ENCODE data around the gene EMC8. TPM values are rescaled to one million over a fixed set of nuclear protein-coding genes. Genes with fewer than 3 reads are reported as not detected.

EMC8 gene
- total and polyA plus RNA-seq, 4 donors: 14.5 to 23.0 (median 19.0) TPM

GRCh38 chr16:85765211-85765610 lies 34.1 kb downstream of the EMC8 start:
- DNase-seq (no peak), ATAC-seq (ENCODE audit: low FRiP score) (no peak)
- intact Hi-C loops (cut with DNase I): no loop called here
- Histone ChIP-seq H3K9me3 (ENCODE audit: control insufficient read depth, low read length) (no peaks in the 10 kb centered on the region), H3K4me3 (ENCODE audit: low read length in 2 of 2) (no peak overlapping the region), H3K27me3 (ENCODE audit: control insufficient read depth in 1 of 2, insufficient read depth in 2 of 2, low read length in 1 of 2) (no peaks in the 10 kb centered on the region), H3K27ac (ENCODE audit: low read depth in 1 of 2, low read length in 2 of 2) (no peak overlapping the region), H3K4me1 (ENCODE audit: control insufficient read depth in 1 of 2, insufficient read depth in 2 of 2, low read length in 2 of 2) (no peaks in the 10 kb centered on the region), H3K36me3 (ENCODE audit: control insufficient read depth in 1 of 2, insufficient read depth in 2 of 2, low read length in 1 of 2) (no peaks in the 10 kb centered on the region)
- 58 to 61% methylated on average over 8 of the region's 8 CpGs for WGBS, 2 donors

GRCh38 chr16:85763616-85764015 lies 35.7 kb downstream of the EMC8 start:
- intact Hi-C loops (cut with DNase I): no loop called here
- ATAC-seq (ENCODE audit: low FRiP score): no peak

GRCh38 chr16:85762970-85763369 lies 36.4 kb downstream of the EMC8 start:
- Histone ChIP-seq H3K27me3 (ENCODE audit: control insufficient read depth in 1 of 2, insufficient read depth in 2 of 2, low read length in 1 of 2) (no peaks in the 10 kb centered on the region), H3K27ac (ENCODE audit: low read depth in 1 of 2, low read length in 2 of 2) (no peak overlapping the region), H3K36me3 (ENCODE audit: control insufficient read depth in 1 of 2, insufficient read depth in 2 of 2, low read length in 1 of 2) (no peaks in the 10 kb centered on the region), H3K9me3 (ENCODE audit: control insufficient read depth, low read length) (no peaks in the 10 kb centered on the region), H3K4me3 (ENCODE audit: low read length in 2 of 2) (no peak overlapping the region), H3K4me1 (ENCODE audit: control insufficient read depth in 1 of 2, insufficient read depth in 2 of 2, low read length in 2 of 2) (no peaks in the 10 kb centered on the region)
- WGBS, 2 donors: 71% methylated on average over 12 of the region's 12 CpGs
- intact Hi-C loops (cut with DNase I): no loop called here
- DNase-seq (no peak), ATAC-seq (ENCODE audit: low FRiP score) (no peak)

More at GRCh38 chr16:85763616-85764015, 35.7 kb downstream of the EMC8 start:
- Histone ChIP-seq H3K4me1 (ENCODE audit: control insufficient read depth in 1 of 2, insufficient read depth in 2 of 2, low read length in 2 of 2) (no peaks in the 10 kb centered on the region), H3K27me3 (ENCODE audit: control insufficient read depth in 1 of 2, insufficient read depth in 2 of 2, low read length in 1 of 2) (no peaks in the 10 kb centered on the region), H3K4me3 (ENCODE audit: low read length in 2 of 2) (no peak overlapping the region), H3K9me3 (ENCODE audit: control insufficient read depth, low read length) (no peaks in the 10 kb centered on the region), H3K36me3 (ENCODE audit: control insufficient read depth in 1 of 2, insufficient read depth in 2 of 2, low read length in 1 of 2) (no peaks in the 10 kb centered on the region), H3K27ac (ENCODE audit: low read depth in 1 of 2, low read length in 2 of 2) (no peak overlapping the region)
- WGBS, 2 donors: 87 to 91% methylated on average over 2 of the region's 2 CpGs
- DNase-seq: no peak

DNA sequence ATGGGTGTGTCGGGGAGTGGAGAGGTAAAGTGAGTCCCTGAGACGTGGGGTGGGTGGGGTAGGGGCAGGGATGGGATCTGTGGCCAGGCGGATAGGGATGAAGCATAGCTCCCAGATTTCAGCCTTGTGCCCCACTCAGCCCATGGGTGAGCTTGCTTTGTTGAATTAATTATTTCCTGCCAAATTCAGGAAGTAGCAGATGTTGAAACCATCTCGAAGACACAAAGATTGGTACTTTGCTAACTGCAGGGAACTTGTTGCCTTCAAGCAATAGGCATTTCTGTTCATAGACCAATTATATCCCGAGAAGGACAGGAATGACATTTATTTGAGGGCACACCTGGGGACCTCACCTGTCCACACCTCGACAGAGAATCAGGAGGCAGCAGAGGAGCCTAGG lies 37.5 kb downstream of the EMC8 start:
- Histone ChIP-seq H3K4me1 (ENCODE audit: control insufficient read depth in 1 of 2, insufficient read depth in 2 of 2, low read length in 2 of 2) (no peaks in the 10 kb centered on the region), H3K4me3 (ENCODE audit: low read length in 2 of 2) (no peak overlapping the region), H3K27me3 (ENCODE audit: control insufficient read depth in 1 of 2, insufficient read depth in 2 of 2, low read length in 1 of 2) (no peaks in the 10 kb centered on the region), H3K36me3 (ENCODE audit: control insufficient read depth in 1 of 2, insufficient read depth in 2 of 2, low read length in 1 of 2) (no peaks in the 10 kb centered on the region), H3K27ac (ENCODE audit: low read depth in 1 of 2, low read length in 2 of 2) (no peak overlapping the region), H3K9me3 (ENCODE audit: control insufficient read depth, low read length) (no peaks in the 10 kb centered on the region)
- DNase-seq: no peak
- 75 to 77% methylated on average over 6 of the region's 6 CpGs for WGBS, 2 donors
- intact Hi-C loops (cut with DNase I): no loop called here
- ATAC-seq (ENCODE audit: low FRiP score): no peak

DNA sequence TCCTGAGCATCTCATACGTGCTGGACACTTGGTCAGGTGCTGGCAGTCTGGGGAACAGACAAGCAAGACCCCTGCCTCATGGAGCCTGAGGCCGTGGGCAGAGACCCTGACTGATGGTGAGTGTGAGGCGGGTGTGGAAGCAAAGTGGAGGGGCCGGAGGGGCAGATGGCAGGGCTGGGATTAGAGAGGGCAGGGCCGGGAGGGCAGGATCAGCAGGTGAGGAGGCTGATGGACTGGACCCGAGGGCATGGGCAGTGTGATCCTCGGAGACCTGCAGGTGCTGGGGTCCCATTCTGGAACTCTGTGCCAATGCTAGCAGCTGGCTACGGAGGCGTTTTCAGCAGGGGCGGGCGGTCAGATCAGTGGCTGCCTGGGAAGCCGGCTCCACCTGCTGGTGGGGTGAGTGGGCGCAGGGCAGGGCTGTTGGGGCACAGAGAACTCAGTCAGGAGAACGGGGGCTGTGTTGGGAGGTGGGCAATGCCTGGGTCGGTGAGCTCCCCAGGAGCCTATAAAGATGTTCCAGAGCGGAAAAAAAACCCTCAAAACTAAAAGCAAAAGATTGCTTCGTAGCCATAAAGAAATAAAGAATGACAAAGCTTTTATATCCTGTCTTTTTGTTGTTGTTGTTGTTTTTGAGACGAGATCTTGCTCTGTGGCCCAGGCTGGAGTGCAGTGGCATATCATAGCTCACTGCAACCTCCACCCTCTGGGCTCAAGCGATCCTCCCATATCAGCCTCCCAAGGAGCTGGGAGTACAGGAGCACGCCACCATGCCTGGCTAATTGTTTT lies 39.5 kb downstream of the EMC8 start:
- no peaks in the 10 kb centered on the region for H3K27me3 ChIP-seq (ENCODE audit: control insufficient read depth in 1 of 2, insufficient read depth in 2 of 2, low read length in 1 of 2)
- DNase-seq (no peak), ATAC-seq (ENCODE audit: low FRiP score) (no peak)
- no peak overlapping the region for H3K27ac ChIP-seq (ENCODE audit: low read depth in 1 of 2, low read length in 2 of 2)
- no peaks in the 10 kb centered on the region for H3K9me3 ChIP-seq (ENCODE audit: control insufficient read depth, low read length)
- no peaks in the 10 kb centered on the region for H3K4me1 ChIP-seq (ENCODE audit: control insufficient read depth in 1 of 2, insufficient read depth in 2 of 2, low read length in 2 of 2)
- H3K36me3 ChIP-seq (ENCODE audit: control insufficient read depth in 1 of 2, insufficient read depth in 2 of 2, low read length in 1 of 2): no peaks in the 10 kb centered on the region
- intact Hi-C loops (cut with DNase I): no loop called here
- H3K4me3 ChIP-seq (ENCODE audit: low read length in 2 of 2): no peak overlapping the region
- WGBS, 2 donors: 68 to 71% methylated on average over 20 of the region's 20 CpGs

GRCh38 chr16:85759136-85759535 lies 40.2 kb downstream of the EMC8 start:
- Histone ChIP-seq H3K36me3 (ENCODE audit: control insufficient read depth in 1 of 2, insufficient read depth in 2 of 2, low read length in 1 of 2) (no peaks in the 10 kb centered on the region), H3K27ac (ENCODE audit: low read depth in 1 of 2, low read length in 2 of 2) (no peak overlapping the region), H3K4me1 (ENCODE audit: control insufficient read depth in 1 of 2, insufficient read depth in 2 of 2, low read length in 2 of 2) (no peaks in the 10 kb centered on the region), H3K9me3 (ENCODE audit: control insufficient read depth, low read length) (no peaks in the 10 kb centered on the region), H3K4me3 (ENCODE audit: low read length in 2 of 2) (no peak overlapping the region), H3K27me3 (ENCODE audit: control insufficient read depth in 1 of 2, insufficient read depth in 2 of 2, low read length in 1 of 2) (no peaks in the 10 kb centered on the region)
- DNase-seq: no peak
- intact Hi-C loops (cut with DNase I): no loop called here
- 58 to 67% methylated on average over 16 of the region's 16 CpGs for WGBS, 2 donors
- ATAC-seq (ENCODE audit: low FRiP score): no peak

GRCh38 chr16:85757341-85757822 lies 42.0 kb downstream of the EMC8 start:
- H3K27me3 ChIP-seq (ENCODE audit: control insufficient read depth in 1 of 2, insufficient read depth in 2 of 2, low read length in 1 of 2): no peaks in the 10 kb centered on the region
- WGBS, 2 donors: 67 to 69% methylated on average over 7 of the region's 7 CpGs
- DNase-seq (no peak), ATAC-seq (ENCODE audit: low FRiP score) (no peak)
- H3K9me3 ChIP-seq (ENCODE audit: control insufficient read depth, low read length): no peaks in the 10 kb centered on the region
- H3K36me3 ChIP-seq (ENCODE audit: control insufficient read depth in 1 of 2, insufficient read depth in 2 of 2, low read length in 1 of 2): no peaks in the 10 kb centered on the region
- H3K4me1 ChIP-seq (ENCODE audit: control insufficient read depth in 1 of 2, insufficient read depth in 2 of 2, low read length in 2 of 2): no peaks in the 10 kb centered on the region
- H3K27ac ChIP-seq (ENCODE audit: low read depth in 1 of 2, low read length in 2 of 2): no peak overlapping the region
- intact Hi-C loops (cut with DNase I): no loop called here
- no peak overlapping the region for H3K4me3 ChIP-seq (ENCODE audit: low read length in 2 of 2)

DNA sequence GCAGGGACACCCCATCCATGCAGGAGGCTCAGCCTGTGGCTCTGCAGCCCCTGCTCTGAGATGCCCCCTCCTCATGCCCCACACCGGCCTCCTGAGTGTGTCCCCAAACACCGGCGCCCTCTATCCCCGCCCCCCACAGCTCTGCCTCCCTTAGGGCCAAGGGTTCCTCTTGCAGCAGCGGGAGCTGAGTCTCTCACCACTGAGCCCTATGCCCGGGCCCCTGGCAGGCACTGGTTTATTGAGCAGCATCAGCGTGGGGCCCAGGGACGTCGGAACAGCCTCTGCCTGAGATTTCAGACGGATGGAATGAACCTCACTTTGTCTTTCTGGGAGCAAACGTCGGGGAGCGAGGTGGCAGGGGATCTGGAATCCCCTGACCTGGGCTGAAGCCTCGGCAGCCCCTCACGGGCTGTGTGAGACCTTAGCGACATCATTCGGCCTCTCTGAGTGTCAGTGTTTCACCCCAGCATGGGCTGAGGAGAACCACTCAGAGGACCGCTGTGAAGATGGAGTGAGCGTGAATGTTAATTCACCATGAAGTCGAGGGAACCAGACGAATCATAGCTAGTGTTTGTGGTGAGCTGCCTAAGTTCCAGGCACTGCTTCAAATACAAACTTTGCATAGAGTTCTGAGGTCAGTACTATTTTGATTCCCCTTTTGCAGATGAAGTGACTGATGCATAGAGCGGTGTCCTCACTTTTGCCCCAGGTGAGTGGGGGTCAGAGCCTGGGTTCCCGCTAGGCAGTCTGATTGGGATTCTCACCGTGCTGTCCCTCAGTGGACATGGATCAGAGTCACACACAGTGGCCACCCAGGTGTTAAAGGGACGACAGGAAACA lies 43.2 kb downstream of the EMC8 start:
- Histone ChIP-seq H3K9me3 (ENCODE audit: control insufficient read depth, low read length) (no peaks in the 10 kb centered on the region), H3K4me1 (ENCODE audit: control insufficient read depth in 1 of 2, insufficient read depth in 2 of 2, low read length in 2 of 2) (no peaks in the 10 kb centered on the region), H3K36me3 (ENCODE audit: control insufficient read depth in 1 of 2, insufficient read depth in 2 of 2, low read length in 1 of 2) (no peaks in the 10 kb centered on the region), H3K4me3 (ENCODE audit: low read length in 2 of 2) (no peak overlapping the region), H3K27ac (ENCODE audit: low read depth in 1 of 2, low read length in 2 of 2) (no peak overlapping the region), H3K27me3 (ENCODE audit: control insufficient read depth in 1 of 2, insufficient read depth in 2 of 2, low read length in 1 of 2) (no peaks in the 10 kb centered on the region)
- ATAC-seq (ENCODE audit: low FRiP score) (no peak), DNase-seq (no peak)
- WGBS, 2 donors: 50 to 58% methylated on average over 25 of the region's 25 CpGs
- intact Hi-C loops (cut with DNase I): no loop called here
